BE2C (cell line): ENCODE results near the gene PLK3.

Experiments
- DNase-seq: peaks from one replicate; pipeline ENCODE4 v3.0.0-alpha.2; 2020
- H3K27me3 ChIP-seq: fragments of 250-450 bp; sonication (Bioruptor Pico); 2 replicates; pipeline ENCODE4 v1.5.1; 2020; ENCODE audit warnings: mild to moderate bottlenecking
- H3K36me3 ChIP-seq: fragments of 250-450 bp; sonication (Bioruptor Pico); 2 replicates; pipeline ENCODE4 v1.5.1; 2020; ENCODE audit warnings: mild to moderate bottlenecking
- H3K4me1 ChIP-seq: fragments of 250-450 bp; sonication (Bioruptor Pico); 2 replicates; pipeline ENCODE4 v1.5.1; 2020
- H3K4me3 ChIP-seq: 2 replicates; pipeline ENCODE4 v1.5.1; 2011; ENCODE audit warnings: low read depth, low read length
- H3K9me3 ChIP-seq: fragments of 250-450 bp; sonication (Bioruptor Pico); 2 replicates; pipeline ENCODE4 v1.5.1; 2020
- TF ChIP-seq, protein P1 (sequence below): IDR thresholded peaks from 2 replicates; pipeline ENCODE4 v1.5.1; 2012; ENCODE audit warnings: mild to moderate bottlenecking, low read depth, low read length

PLK3 gene

GRCh38 chr1:44842862-44843655, 42.9 kb downstream of the PLK3 start, which contains the start of gene PTCH2:
TSS of gene PTCH2 (minus strand) at chr1:44843253. CDS start at chr1:44842932, 321 bp downstream.
- H3K27me3 ChIP-seq: no peaks in the 10 kb centered on the region
- no peaks in the 10 kb centered on the region for H3K9me3 ChIP-seq
- no peaks in the 10 kb centered on the region for H3K36me3 ChIP-seq
- H3K4me1 ChIP-seq: no peaks in the 10 kb centered on the region
- DNase-seq: peak; percentile 88
- TF ChIP-seq, protein P1, sequence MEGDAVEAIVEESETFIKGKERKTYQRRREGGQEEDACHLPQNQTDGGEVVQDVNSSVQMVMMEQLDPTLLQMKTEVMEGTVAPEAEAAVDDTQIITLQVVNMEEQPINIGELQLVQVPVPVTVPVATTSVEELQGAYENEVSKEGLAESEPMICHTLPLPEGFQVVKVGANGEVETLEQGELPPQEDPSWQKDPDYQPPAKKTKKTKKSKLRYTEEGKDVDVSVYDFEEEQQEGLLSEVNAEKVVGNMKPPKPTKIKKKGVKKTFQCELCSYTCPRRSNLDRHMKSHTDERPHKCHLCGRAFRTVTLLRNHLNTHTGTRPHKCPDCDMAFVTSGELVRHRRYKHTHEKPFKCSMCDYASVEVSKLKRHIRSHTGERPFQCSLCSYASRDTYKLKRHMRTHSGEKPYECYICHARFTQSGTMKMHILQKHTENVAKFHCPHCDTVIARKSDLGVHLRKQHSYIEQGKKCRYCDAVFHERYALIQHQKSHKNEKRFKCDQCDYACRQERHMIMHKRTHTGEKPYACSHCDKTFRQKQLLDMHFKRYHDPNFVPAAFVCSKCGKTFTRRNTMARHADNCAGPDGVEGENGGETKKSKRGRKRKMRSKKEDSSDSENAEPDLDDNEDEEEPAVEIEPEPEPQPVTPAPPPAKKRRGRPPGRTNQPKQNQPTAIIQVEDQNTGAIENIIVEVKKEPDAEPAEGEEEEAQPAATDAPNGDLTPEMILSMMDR: no peak
- peak within 1 kb of the TSS; percentile 57 for H3K4me3 ChIP-seq

DNA sequence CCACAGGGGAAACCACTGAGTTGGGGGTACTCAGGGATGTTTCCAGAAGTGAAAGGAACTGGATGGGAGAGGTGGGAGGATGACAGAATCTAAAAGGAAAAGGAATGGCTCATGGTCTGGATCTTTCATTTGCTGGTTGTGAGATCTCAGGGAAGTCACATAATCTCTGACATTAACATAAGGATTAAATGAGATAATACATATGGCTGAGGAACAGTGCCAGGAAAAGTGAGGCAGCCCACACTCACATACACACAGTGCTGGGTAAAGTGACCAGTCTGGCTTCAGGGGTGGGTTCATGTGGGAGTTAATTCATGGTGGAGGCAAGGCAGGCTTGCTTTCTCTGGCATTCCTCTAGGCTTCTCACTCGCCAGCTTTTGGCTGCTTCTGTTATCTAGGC, 46.8 kb downstream of the PLK3 start:
- Histone ChIP-seq H3K36me3 (no peaks in the 10 kb centered on the region), H3K27me3 (no peaks in the 10 kb centered on the region), H3K4me3 (no peak overlapping the region), H3K4me1 (no peaks in the 10 kb centered on the region), H3K9me3 (no peaks in the 10 kb centered on the region)
- TF ChIP-seq, protein P1: no peak
- DNase-seq: no peak

GRCh38 chr1:44847845-44848244, 47.7 kb downstream of the PLK3 start:
- no peaks in the 10 kb centered on the region for H3K36me3 ChIP-seq
- TF ChIP-seq, protein P1: no peak
- no peaks in the 10 kb centered on the region for H3K27me3 ChIP-seq
- no peak for DNase-seq
- no peaks in the 10 kb centered on the region for H3K9me3 ChIP-seq
- no peak overlapping the region for H3K4me3 ChIP-seq
- no peaks in the 10 kb centered on the region for H3K4me1 ChIP-seq

DNA sequence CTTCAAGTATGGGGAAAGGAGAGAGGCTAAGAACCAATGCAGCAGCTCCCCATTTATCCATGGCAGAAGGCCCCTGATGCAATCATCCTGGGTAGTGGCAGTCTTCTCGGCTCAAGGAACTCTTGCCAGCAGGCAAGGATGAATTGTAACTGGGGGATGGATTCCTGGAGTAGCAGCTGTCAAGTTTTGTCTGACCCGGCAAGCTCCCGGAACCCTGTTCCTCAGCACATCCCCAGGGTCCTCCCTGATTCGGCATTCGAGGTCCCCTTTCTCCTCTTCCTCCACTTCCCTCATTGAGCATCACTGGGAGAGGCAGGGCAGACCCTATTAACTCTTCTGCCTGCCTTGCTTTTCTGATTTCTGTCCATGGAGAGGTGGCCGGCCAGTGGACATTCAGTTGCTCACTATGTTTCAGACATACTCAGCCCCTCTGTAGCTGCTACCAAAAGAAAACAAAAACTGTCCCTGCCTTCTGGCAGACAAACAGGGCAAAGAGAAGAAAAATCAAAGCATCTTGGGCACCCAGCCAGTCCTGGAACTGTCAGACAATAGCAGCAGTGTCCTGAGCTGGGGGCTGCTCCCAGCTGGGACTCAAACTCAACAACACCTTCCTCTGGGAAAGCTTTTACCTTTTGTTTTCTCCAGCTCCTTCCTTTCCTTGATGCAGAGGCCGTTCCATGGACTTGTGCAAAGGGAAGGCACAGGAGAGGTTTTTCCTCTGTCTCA, 48.4 kb downstream of the PLK3 start:
- H3K4me3 ChIP-seq: no peak overlapping the region
- TF ChIP-seq, protein P1: no peak
- DNase-seq: no peak

DNA sequence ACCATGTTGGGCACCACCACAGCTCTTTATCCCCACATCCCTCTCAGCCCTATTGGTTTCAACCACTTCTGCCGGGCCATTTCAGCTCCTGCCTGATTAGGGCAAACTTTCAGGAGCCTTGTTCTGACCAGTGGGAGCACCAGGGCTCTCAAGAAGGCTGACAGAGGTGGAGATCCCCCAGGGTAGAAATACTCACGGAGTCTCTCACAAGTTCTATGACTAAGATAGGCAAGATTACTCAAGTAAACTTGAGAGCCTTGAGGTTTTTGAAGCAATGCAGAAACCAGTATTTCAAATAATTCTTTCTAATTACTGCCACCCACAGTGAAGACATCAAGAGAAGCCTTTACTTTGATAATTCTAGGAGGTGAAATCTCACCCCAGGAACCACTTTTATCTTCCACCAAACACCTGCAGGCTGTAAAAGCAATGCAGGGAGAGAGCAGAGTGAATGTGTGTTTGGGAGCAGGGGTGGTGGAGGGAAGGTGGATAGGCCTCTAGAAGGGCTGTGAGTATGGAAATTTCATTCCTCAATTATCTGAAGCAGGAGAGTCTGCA, 49.5 kb downstream of the PLK3 start:
- TF ChIP-seq, protein P1: no peak

More for the DNA sequence above, 48.4 kb downstream of the PLK3 start:
- Histone ChIP-seq H3K9me3 (no peaks in the 10 kb centered on the region), H3K36me3 (no peaks in the 10 kb centered on the region), H3K4me1 (no peaks in the 10 kb centered on the region), H3K27me3 (no peaks in the 10 kb centered on the region)

DNA sequence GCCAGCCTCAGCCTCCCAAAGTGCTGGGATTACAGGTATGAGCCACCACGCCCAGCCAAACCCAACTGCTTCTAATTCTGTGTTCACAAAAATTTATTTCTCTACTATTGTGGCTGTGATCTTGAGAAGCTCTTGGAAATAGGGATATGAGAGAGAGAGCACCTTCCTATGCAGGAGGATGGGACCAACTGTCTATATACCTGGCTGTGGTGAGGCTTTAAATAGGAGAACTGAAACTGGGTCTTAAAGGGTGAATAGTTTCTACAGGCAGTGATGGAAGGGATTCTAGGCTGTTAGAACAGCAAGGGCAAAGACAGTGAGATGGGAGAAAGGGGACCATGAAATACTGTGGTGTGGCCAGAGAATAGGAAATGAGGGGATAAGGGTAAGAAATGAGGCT, 51.1 kb downstream of the PLK3 start:
- no peak for DNase-seq
- Histone ChIP-seq H3K9me3 (no peaks in the 10 kb centered on the region), H3K36me3 (no peaks in the 10 kb centered on the region), H3K4me3 (no peak overlapping the region), H3K27me3 (no peaks in the 10 kb centered on the region), H3K4me1 (no peaks in the 10 kb centered on the region)
- TF ChIP-seq, protein P1: no peak

More for the DNA sequence above, 49.5 kb downstream of the PLK3 start:
- Histone ChIP-seq H3K27me3 (no peaks in the 10 kb centered on the region), H3K4me1 (no peaks in the 10 kb centered on the region), H3K4me3 (no peak overlapping the region), H3K9me3 (no peaks in the 10 kb centered on the region), H3K36me3 (no peaks in the 10 kb centered on the region)
- DNase-seq: no peak
